Epithelial cell of esophagus (primary cell): Measurements from ENCODE around the gene FBRSL1.

Experiments
- DNase-seq: peaks from one replicate; pipeline ENCODE4 v3.0.0; 2010; ENCODE audit warnings: low read depth
- H3K4me3 ChIP-seq: 2 replicates; pipeline ENCODE4 v1.5.1; 2011; ENCODE audit warnings: mild to moderate bottlenecking, low read length, control low read depth
- CTCF ChIP-seq: IDR thresholded peaks from 2 replicates; pipeline ENCODE4 v1.5.1; 2011; ENCODE audit warnings: low read depth, mild to moderate bottlenecking, low read length, control low read depth, inconsistent platforms; ENCODE audit not compliant: insufficient read depth; ENCODE audit errors: missing control alignments

The FBRSL1 gene

GRCh38 chr12:132513070-132513398 is 23.1 kb downstream of the FBRSL1 start:
- DNase-seq, result no peak
- no peak overlapping the region for H3K4me3 ChIP-seq
- TF ChIP-seq CTCF, result no peak

GRCh38 chr12:132513458-132514135 is 23.6 kb downstream of the FBRSL1 start:
- no peak for TF ChIP-seq CTCF
- no peak for DNase-seq
- no peak overlapping the region for H3K4me3 ChIP-seq

GRCh38 chr12:132514216-132514820 is 24.4 kb downstream of the FBRSL1 start:
- H3K4me3 ChIP-seq, result no peak overlapping the region
- TF ChIP-seq CTCF, result no peak
- no peak for DNase-seq

GRCh38 chr12:132514838-132515237 is 24.9 kb downstream of the FBRSL1 start:
- no peak overlapping the region for H3K4me3 ChIP-seq
- DNase-seq, result no peak
- TF ChIP-seq CTCF, result no peak

- DNase-seq, result no peak
- no peak overlapping the region for H3K4me3 ChIP-seq
- TF ChIP-seq CTCF, result no peak
These were observed 26.4 kb downstream of the FBRSL1 start for GRCh38 chr12:132516095-132517012.

- no peak for DNase-seq
- H3K4me3 ChIP-seq, result no peak overlapping the region
- no peak for TF ChIP-seq CTCF
These were observed 27.2 kb downstream of the FBRSL1 start for GRCh38 chr12:132517013-132517739.
